GM12891 (cell line): Measurements from ENCODE around the gene PDZRN4.

ENCODE experiments used
- POLR2A ChIP-seq: IDR thresholded peaks from 2 replicates; pipeline ENCODE4 v1.6.1; 2011; ENCODE audit warnings: low read depth, low read length, control low read depth
- SPI1 ChIP-seq: IDR thresholded peaks from 2 replicates; pipeline ENCODE4 v1.6.1; 2011; ENCODE audit warnings: low read depth, low read length, control low read depth
- TAF1 ChIP-seq: IDR thresholded peaks from 2 replicates; pipeline ENCODE4 v1.6.1; 2011; ENCODE audit warnings: low read depth, low read length, control low read depth

GRCh38 chr12:41193311-41193710, 5.2 kb downstream of the PDZRN4 start:
- TF ChIP-seq SPI1 (no peak), POLR2A (no peak), TAF1 (no peak)
